Measurements from ENCODE around the gene TARBP1.

DNA sequence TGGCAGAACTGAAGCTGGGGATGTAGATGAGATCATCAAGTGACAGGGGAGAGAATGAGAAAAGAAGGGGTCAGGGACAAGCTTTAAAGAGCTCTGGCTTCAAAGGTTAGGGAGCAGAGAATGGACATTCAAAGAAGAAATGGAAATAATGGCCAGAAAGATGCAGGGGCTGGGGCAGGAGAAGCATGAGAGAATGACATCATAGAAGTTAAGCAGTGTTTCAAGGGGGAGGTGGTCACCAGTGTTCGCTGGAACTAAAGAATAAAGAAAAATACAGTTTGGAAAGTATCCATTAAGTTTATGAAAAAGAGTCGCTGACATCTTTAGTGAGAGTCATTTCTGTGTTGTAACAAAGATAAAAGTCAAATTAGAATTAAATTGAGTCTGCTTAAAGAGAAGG is 44.3 kb downstream of the TARBP1 start:
- TF ChIP-seq CTCF (IDR thresholded peaks at IDR 0.05) (no peak), POLR2A (IDR thresholded peaks at IDR 0.05) (no peak)

All from thyroid gland (tissue), 4 donors.